ENCODE measurements around the gene ASB1.

ASB1 gene

DNA sequence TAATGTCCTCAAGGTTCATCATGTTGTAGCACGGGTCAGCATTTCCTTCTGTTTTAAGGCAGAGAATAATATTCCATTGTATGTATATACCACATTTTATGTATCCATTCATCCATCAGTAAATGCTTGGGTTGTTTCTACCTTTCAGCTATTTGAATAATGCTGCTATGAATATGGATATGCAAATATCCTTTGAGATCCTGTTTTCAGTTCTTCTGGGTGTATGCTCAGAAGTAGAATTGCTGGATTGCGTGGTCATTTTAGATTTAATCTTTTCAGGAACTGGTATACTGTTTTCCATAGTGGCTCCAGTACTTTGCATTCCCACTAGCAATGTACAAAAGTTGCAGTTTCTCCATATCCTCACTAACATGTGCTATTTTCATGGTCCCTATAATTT, 13.4 kb upstream of the ASB1 start:
- ChIA-PET POLR2A (no interaction called here), CTCF (no interaction called here)
- DNase-seq (ENCODE audit: extremely low spot score), result no peak
- TF ChIP-seq SUZ12 (IDR thresholded peaks at IDR 0.05), result no peak
- no peak for TF ChIP-seq PKNOX1 (IDR thresholded peaks at IDR 0.05)
- TF ChIP-seq NFRKB (IDR thresholded peaks at IDR 0.05), result no peak
- no peak for TF ChIP-seq HDGF (IDR thresholded peaks at IDR 0.05; ENCODE audit: borderline replicate concordance)
- TF ChIP-seq CTBP1 (IDR thresholded peaks at IDR 0.05; ENCODE audit: borderline replicate concordance), result no peak

DNA sequence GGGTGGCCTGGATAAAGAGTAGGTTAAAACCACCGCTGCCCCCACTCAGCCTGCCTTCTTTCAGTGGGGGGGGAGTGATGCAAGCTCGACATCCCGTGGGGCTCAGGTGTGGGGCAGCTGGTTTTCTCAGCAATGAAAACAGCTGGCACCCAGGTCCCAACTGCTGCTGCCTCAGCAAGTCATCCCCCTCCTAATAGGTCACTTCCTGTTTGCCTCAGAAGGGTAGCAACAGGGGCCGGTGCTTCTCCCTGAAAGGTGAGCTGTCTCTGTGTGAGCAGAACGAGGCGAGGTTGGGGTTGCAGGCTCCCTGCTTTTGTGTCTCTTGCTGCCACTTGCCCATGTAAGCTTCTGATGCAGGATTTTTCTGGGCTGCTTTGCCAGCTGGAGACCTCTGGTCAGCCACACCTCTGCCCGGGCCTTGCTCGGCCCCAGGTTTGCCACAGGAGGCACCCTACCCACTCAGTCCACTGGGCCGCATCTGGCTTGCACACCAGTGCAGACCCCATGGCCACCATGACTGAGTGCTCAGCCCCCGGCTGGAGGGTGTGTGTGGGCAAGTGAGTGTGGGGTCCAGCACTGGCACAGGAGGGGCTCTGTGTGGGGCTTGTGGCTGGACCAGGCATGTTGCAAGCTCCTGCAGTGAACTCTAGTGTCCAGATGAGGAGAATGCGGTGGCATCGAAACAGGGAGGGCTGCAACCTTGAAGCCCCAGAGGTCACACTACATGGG, 11.5 kb upstream of the ASB1 start:
- no peak for TF ChIP-seq NFRKB (IDR thresholded peaks at IDR 0.05)
- no peak for TF ChIP-seq TARDBP (IDR thresholded peaks at IDR 0.05)
- TF ChIP-seq L3MBTL2 (conservative IDR thresholded peaks at IDR 0.05), result no peak
- no peak for TF ChIP-seq LEF1 (IDR thresholded peaks at IDR 0.05; ENCODE audit: borderline replicate concordance)
- no peak for TF ChIP-seq FOXK2 (IDR thresholded peaks at IDR 0.05)
- no peak for TF ChIP-seq PKNOX1 (IDR thresholded peaks at IDR 0.05)
- TF ChIP-seq CTBP1 (IDR thresholded peaks at IDR 0.05; ENCODE audit: borderline replicate concordance), result no peak
- no peak for TF ChIP-seq FOXA1 (IDR thresholded peaks at IDR 0.05)
- no peak for TF ChIP-seq ELF4 (IDR thresholded peaks at IDR 0.05)
- no peak for TF ChIP-seq HDGF (IDR thresholded peaks at IDR 0.05; ENCODE audit: borderline replicate concordance)
- no peak for TF ChIP-seq BHLHE40 (IDR thresholded peaks at IDR 0.05; ENCODE audit: borderline replicate concordance)
- TF ChIP-seq FOXM1 (IDR thresholded peaks at IDR 0.05; ENCODE audit: borderline replicate concordance), result no peak
- TF ChIP-seq ZNF384 (IDR thresholded peaks at IDR 0.05), result no peak
- no peak for TF ChIP-seq SUZ12 (IDR thresholded peaks at IDR 0.05)
- TF ChIP-seq SP1 (IDR thresholded peaks at IDR 0.05), result no peak
- no peak for TF ChIP-seq ARNT (IDR thresholded peaks at IDR 0.05)
- DNase-seq (ENCODE audit: extremely low spot score), result no peak
- CTCF ChIA-PET, result no interaction called here
- POLR2A ChIA-PET, result no interaction called here

DNA sequence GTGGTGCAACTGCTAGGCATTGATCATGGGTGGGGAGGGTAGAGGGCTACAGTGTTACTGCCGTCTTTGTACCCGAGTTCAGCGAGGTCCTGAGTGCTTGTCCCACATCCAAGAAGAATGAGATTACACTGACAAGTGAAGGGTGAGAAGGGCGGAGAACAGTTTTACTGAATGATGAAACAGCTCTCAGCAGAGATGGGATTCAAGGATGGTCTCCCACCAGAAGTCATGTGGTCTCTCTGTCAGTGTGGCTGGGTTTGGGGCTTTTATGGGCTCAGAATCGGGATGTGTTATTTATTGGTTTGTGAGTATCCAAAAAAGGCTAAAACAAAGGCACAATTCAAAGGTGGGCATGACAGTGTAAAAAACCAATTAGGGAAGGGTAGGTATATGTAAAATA, 10.8 kb upstream of the ASB1 start:
- DNase-seq (ENCODE audit: extremely low spot score), result no peak
- no peak for TF ChIP-seq SUZ12 (IDR thresholded peaks at IDR 0.05)
- TF ChIP-seq SP1 (IDR thresholded peaks at IDR 0.05), result no peak
- POLR2A ChIA-PET, result no interaction called here
- CTCF ChIA-PET, result no interaction called here

GRCh38 chr2:238418196-238418998, 8.3 kb upstream of the ASB1 start:
- ChIA-PET CTCF (no interaction called here), POLR2A (no interaction called here)
- TF ChIP-seq ARNT (IDR thresholded peaks at IDR 0.05) (no peak), CTBP1 (IDR thresholded peaks at IDR 0.05; ENCODE audit: borderline replicate concordance) (no peak), BHLHE40 (IDR thresholded peaks at IDR 0.05; ENCODE audit: borderline replicate concordance) (no peak), FOXM1 (IDR thresholded peaks at IDR 0.05; ENCODE audit: borderline replicate concordance) (no peak), ELF4 (IDR thresholded peaks at IDR 0.05) (no peak), HDGF (IDR thresholded peaks at IDR 0.05; ENCODE audit: borderline replicate concordance) (no peak), PKNOX1 (IDR thresholded peaks at IDR 0.05) (no peak), ZNF384 (IDR thresholded peaks at IDR 0.05) (no peak), L3MBTL2 (conservative IDR thresholded peaks at IDR 0.05) (no peak)
- no peak for DNase-seq (ENCODE audit: extremely low spot score)

GRCh38 chr2:238418999-238419546, 7.7 kb upstream of the ASB1 start:
- DNase-seq (ENCODE audit: extremely low spot score), result no peak
- ChIA-PET CTCF (no interaction called here), POLR2A (no interaction called here)
- no peak for TF ChIP-seq FOXA1 (IDR thresholded peaks at IDR 0.05)

- ChIA-PET POLR2A (no interaction called here), CTCF (no interaction called here)
- TF ChIP-seq FOXA1 (IDR thresholded peaks at IDR 0.05) (no peak), L3MBTL2 (conservative IDR thresholded peaks at IDR 0.05) (no peak)
- no peak for DNase-seq (ENCODE audit: extremely low spot score)
These were observed 6.3 kb upstream of the ASB1 start for GRCh38 chr2:238420442-238420841.
